Stimulated activated naive CD8-positive, alpha-beta T cell treated with anti-CD3 and anti-CD28 coated beads, Interleukin-15, Interleukin-2, amounts not matched to agents 100 ng/mL and 50 ng/mL, for 24 hours (primary cell): ENCODE measurements around the gene CEP170.
"Not testable (repeated sequence)": the region's sequence is repeated elsewhere in the genome, so short reads cannot be mapped to it uniquely, and the experiment has no call there.

Source experiments
- H3K27ac Mint-ChIP-seq: one replicate; pipeline ENCODE4 v1.8.0; 2021; ENCODE audit warnings: mild to moderate bottlenecking, mixed read lengths
- H3K27me3 Mint-ChIP-seq: one replicate; pipeline ENCODE4 v1.8.0; 2021; ENCODE audit warnings: mixed read lengths
- H3K36me3 Mint-ChIP-seq: one replicate; pipeline ENCODE4 v1.8.0; 2021; ENCODE audit warnings: low read depth, mixed read lengths
- H3K4me1 Mint-ChIP-seq: one replicate; pipeline ENCODE4 v1.8.0; 2021; ENCODE audit warnings: low read depth, mixed read lengths
- H3K4me3 Mint-ChIP-seq: one replicate; pipeline ENCODE4 v1.8.0; 2021; ENCODE audit warnings: mild to moderate bottlenecking, mixed read lengths
- H3K9me3 Mint-ChIP-seq: one replicate; pipeline ENCODE4 v1.8.0; 2021; ENCODE audit warnings: mixed read lengths

The CEP170 gene

GRCh38 chr1:243186201-243186995 lies 68.7 kb downstream of the CEP170 start:
- not testable (repeated sequence) for H3K4me3 Mint-ChIP-seq, H3K27me3 Mint-ChIP-seq, H3K9me3 Mint-ChIP-seq, H3K27ac Mint-ChIP-seq, H3K4me1 Mint-ChIP-seq
- peaks cover 38% of the 10 kb centered on the region for H3K36me3 Mint-ChIP-seq

- not testable (repeated sequence) for H3K27me3 Mint-ChIP-seq, H3K27ac Mint-ChIP-seq, H3K4me3 Mint-ChIP-seq, H3K9me3 Mint-ChIP-seq, H3K4me1 Mint-ChIP-seq
- peaks cover 33% of the 10 kb centered on the region for H3K36me3 Mint-ChIP-seq
These were observed 70.3 kb downstream of the CEP170 start for GRCh38 chr1:243184787-243185186.

- peaks cover 33% of the 10 kb centered on the region for H3K36me3 Mint-ChIP-seq
- H3K9me3 Mint-ChIP-seq, H3K4me3 Mint-ChIP-seq, H3K4me1 Mint-ChIP-seq, H3K27ac Mint-ChIP-seq, H3K27me3 Mint-ChIP-seq: not testable (repeated sequence)
These were observed 71.4 kb downstream of the CEP170 start for GRCh38 chr1:243183661-243184060.

GRCh38 chr1:243183176-243183575 lies 71.9 kb downstream of the CEP170 start:
- not testable (repeated sequence) for H3K4me3 Mint-ChIP-seq, H3K27me3 Mint-ChIP-seq, H3K9me3 Mint-ChIP-seq, H3K27ac Mint-ChIP-seq, H3K4me1 Mint-ChIP-seq
- H3K36me3 Mint-ChIP-seq = peaks cover 29% of the 10 kb centered on the region

GRCh38 chr1:243179720-243180119 lies 75.4 kb downstream of the CEP170 start:
- no peak overlapping the region for H3K27ac Mint-ChIP-seq
- no peaks in the 10 kb centered on the region for H3K27me3 Mint-ChIP-seq
- H3K9me3 Mint-ChIP-seq = no peaks in the 10 kb centered on the region
- H3K4me1 Mint-ChIP-seq = peaks cover 10% of the 10 kb centered on the region
- no peak overlapping the region for H3K4me3 Mint-ChIP-seq
- peaks cover 12% of the 10 kb centered on the region for H3K36me3 Mint-ChIP-seq

- H3K4me1 Mint-ChIP-seq, H3K4me3 Mint-ChIP-seq, H3K27me3 Mint-ChIP-seq, H3K9me3 Mint-ChIP-seq, H3K27ac Mint-ChIP-seq: not testable (repeated sequence)
- H3K36me3 Mint-ChIP-seq = peaks cover 12% of the 10 kb centered on the region
These were observed 77.3 kb downstream of the CEP170 start for GRCh38 chr1:243177792-243178191.

- not testable (repeated sequence) for H3K27me3 Mint-ChIP-seq, H3K27ac Mint-ChIP-seq, H3K9me3 Mint-ChIP-seq, H3K4me1 Mint-ChIP-seq, H3K36me3 Mint-ChIP-seq, H3K4me3 Mint-ChIP-seq
These were observed 81.2 kb downstream of the CEP170 start for GRCh38 chr1:243173758-243174369.

GRCh38 chr1:243164911-243165310 lies 90.2 kb downstream of the CEP170 start:
- peaks cover 14% of the 10 kb centered on the region for H3K36me3 Mint-ChIP-seq
- H3K27ac Mint-ChIP-seq, H3K9me3 Mint-ChIP-seq, H3K4me1 Mint-ChIP-seq, H3K4me3 Mint-ChIP-seq, H3K27me3 Mint-ChIP-seq: not testable (repeated sequence)

GRCh38 chr1:243150906-243151305 lies 104.2 kb downstream of the CEP170 start:
- not testable (repeated sequence) for H3K27ac Mint-ChIP-seq, H3K4me1 Mint-ChIP-seq, H3K4me3 Mint-ChIP-seq, H3K9me3 Mint-ChIP-seq, H3K27me3 Mint-ChIP-seq
- H3K36me3 Mint-ChIP-seq = peaks cover 37% of the 10 kb centered on the region

- not testable (repeated sequence) for H3K27me3 Mint-ChIP-seq, H3K4me1 Mint-ChIP-seq
- H3K36me3 Mint-ChIP-seq = peaks cover 24% of the 10 kb centered on the region
These were observed 106.0 kb downstream of the CEP170 start for GRCh38 chr1:243149120-243149519.

GRCh38 chr1:243147351-243147750 lies 107.7 kb downstream of the CEP170 start:
- not testable (repeated sequence) for H3K27me3 Mint-ChIP-seq, H3K9me3 Mint-ChIP-seq, H3K4me3 Mint-ChIP-seq, H3K4me1 Mint-ChIP-seq, H3K27ac Mint-ChIP-seq
- peaks cover 19% of the 10 kb centered on the region for H3K36me3 Mint-ChIP-seq

More at GRCh38 chr1:243149120-243149519, 106.0 kb downstream of the CEP170 start:
- H3K4me3 Mint-ChIP-seq, H3K27ac Mint-ChIP-seq, H3K9me3 Mint-ChIP-seq: not testable (repeated sequence)

GRCh38 chr1:243140498-243140897 lies 114.6 kb downstream of the CEP170 start:
- H3K4me1 Mint-ChIP-seq, H3K27me3 Mint-ChIP-seq: not testable (repeated sequence)

GRCh38 chr1:243122876-243123409 lies 132.1 kb downstream of the CEP170 start:
- not testable (repeated sequence) for H3K27ac Mint-ChIP-seq, H3K27me3 Mint-ChIP-seq, H3K4me1 Mint-ChIP-seq, H3K9me3 Mint-ChIP-seq, H3K4me3 Mint-ChIP-seq
- H3K36me3 Mint-ChIP-seq = peaks cover 25% of the 10 kb centered on the region

More at GRCh38 chr1:243140498-243140897, 114.6 kb downstream of the CEP170 start:
- peaks cover 19% of the 10 kb centered on the region for H3K36me3 Mint-ChIP-seq
- H3K27ac Mint-ChIP-seq, H3K9me3 Mint-ChIP-seq, H3K4me3 Mint-ChIP-seq: not testable (repeated sequence)

- H3K27ac Mint-ChIP-seq, H3K27me3 Mint-ChIP-seq, H3K9me3 Mint-ChIP-seq, H3K4me1 Mint-ChIP-seq, H3K4me3 Mint-ChIP-seq: not testable (repeated sequence)
- peaks cover 21% of the 10 kb centered on the region for H3K36me3 Mint-ChIP-seq
These were observed 133.1 kb downstream of the CEP170 start for GRCh38 chr1:243121939-243122338.

GRCh38 chr1:243118601-243119322 lies 136.3 kb downstream of the CEP170 start:
- H3K27me3 Mint-ChIP-seq, H3K9me3 Mint-ChIP-seq, H3K4me3 Mint-ChIP-seq, H3K27ac Mint-ChIP-seq: not testable (repeated sequence)
- Mint-ChIP-seq H3K4me1 (peaks cover 12% of the 10 kb centered on the region), H3K36me3 (peaks cover 11% of the 10 kb centered on the region)
